22Rv1 (cell line): Measurements from ENCODE around the gene FEN1.

Experiments used
- ZFX ChIP-seq: fragments of 450-650 bp; IDR thresholded peaks from 2 replicates; pipeline ENCODE4 v1.6.1; 2017; ENCODE audit warnings: antibody characterized with exemption, borderline replicate concordance
- TF ChIP-seq, protein P1 (sequence below): fragments of 450-650 bp; IDR thresholded peaks from 2 replicates; pipeline ENCODE4 v1.5.1; 2017; ENCODE audit warnings: mild to moderate bottlenecking

GRCh38 chr11:61779666-61780525, 12.8 kb upstream of the FEN1 start:
- TF ChIP-seq, protein P1, sequence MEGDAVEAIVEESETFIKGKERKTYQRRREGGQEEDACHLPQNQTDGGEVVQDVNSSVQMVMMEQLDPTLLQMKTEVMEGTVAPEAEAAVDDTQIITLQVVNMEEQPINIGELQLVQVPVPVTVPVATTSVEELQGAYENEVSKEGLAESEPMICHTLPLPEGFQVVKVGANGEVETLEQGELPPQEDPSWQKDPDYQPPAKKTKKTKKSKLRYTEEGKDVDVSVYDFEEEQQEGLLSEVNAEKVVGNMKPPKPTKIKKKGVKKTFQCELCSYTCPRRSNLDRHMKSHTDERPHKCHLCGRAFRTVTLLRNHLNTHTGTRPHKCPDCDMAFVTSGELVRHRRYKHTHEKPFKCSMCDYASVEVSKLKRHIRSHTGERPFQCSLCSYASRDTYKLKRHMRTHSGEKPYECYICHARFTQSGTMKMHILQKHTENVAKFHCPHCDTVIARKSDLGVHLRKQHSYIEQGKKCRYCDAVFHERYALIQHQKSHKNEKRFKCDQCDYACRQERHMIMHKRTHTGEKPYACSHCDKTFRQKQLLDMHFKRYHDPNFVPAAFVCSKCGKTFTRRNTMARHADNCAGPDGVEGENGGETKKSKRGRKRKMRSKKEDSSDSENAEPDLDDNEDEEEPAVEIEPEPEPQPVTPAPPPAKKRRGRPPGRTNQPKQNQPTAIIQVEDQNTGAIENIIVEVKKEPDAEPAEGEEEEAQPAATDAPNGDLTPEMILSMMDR: no peak
- no peak for TF ChIP-seq ZFX
